ENCODE results near the gene MZB1.
"Not testable (repeated sequence)": the region's sequence is repeated elsewhere in the genome, so short reads cannot be mapped to it uniquely, and the experiment has no call there.

DNA sequence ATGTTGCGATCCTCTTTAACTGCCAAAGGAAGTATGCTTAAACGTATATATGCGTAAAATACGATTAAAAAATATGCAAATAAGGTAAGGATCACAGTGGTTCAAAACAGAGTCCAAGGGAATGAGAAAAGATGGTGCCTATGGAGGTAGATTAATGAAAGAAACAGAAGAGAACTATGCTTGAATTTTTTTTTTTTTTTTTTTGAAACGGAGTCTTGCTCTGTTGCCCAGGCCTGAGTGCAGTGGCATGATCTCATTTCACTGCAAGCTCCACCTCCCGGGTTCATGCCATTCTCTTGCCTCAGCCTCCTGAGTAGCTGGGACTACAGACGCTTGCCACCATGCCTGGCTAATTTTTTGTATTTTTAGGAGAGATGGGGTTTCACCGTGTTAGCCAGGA is 44.3 kb downstream of the MZB1 start:
- not testable (repeated sequence) for TF ChIP-seq CTCF, POLR2A (IDR thresholded peaks at IDR 0.05)
